OCI-LY1 (cell line): Measurements from ENCODE around the gene BNIP5.
"Not testable (repeated sequence)": the region's sequence is repeated elsewhere in the genome, so short reads cannot be mapped to it uniquely, and the experiment has no call there.

ENCODE experiments used
- H2AFZ ChIP-seq: fragments of 200-600 bp; sonication (generic), shearing (Covaris generic); 2 replicates; pipeline ENCODE4 v1.6.0; 2014; ENCODE audit warnings: antibody characterized with exemption, mild to moderate bottlenecking, low read length
- H3F3A ChIP-seq: fragments of 200-600 bp; sonication (generic), shearing (Covaris generic); 2 replicates; pipeline ENCODE4 v1.6.0; 2014; ENCODE audit warnings: mild to moderate bottlenecking, antibody characterized with exemption, low read length, moderate library complexity; ENCODE audit not compliant: insufficient read depth
- H3K27ac ChIP-seq: fragments of 200-600 bp; sonication (generic); 2 replicates; pipeline ENCODE4 v1.5.1; 2014; ENCODE audit warnings: low read length, mixed run types, mild to moderate bottlenecking, low read depth; ENCODE audit not compliant: poor library complexity, severe bottlenecking
- H3K27me3 ChIP-seq: fragments of 200-600 bp; sonication (generic); 2 replicates; pipeline ENCODE4 v1.6.0; 2014; ENCODE audit warnings: antibody characterized with exemption, mild to moderate bottlenecking, low read length, moderate library complexity; ENCODE audit not compliant: insufficient read depth
- H3K36me3 ChIP-seq: fragments of 200-600 bp; sonication (generic); 2 replicates; pipeline ENCODE4 v1.6.1; 2014; ENCODE audit warnings: mild to moderate bottlenecking, antibody characterized with exemption, low read length, moderate library complexity, mixed read lengths; ENCODE audit not compliant: insufficient read depth
- H3K4me1 ChIP-seq: fragments of 200-600 bp; sonication (generic); 2 replicates; pipeline ENCODE4 v1.5.1; 2014; ENCODE audit warnings: mild to moderate bottlenecking, low read length, moderate library complexity; ENCODE audit not compliant: insufficient read depth, severe bottlenecking
- H3K4me2 ChIP-seq: fragments of 200-600 bp; sonication (generic), shearing (Covaris generic); 2 replicates; pipeline ENCODE4 v1.6.1; 2014; ENCODE audit warnings: low read length
- H3K4me3 ChIP-seq: fragments of 200-600 bp; sonication (generic); 2 replicates; pipeline ENCODE4 v1.5.1; 2014; ENCODE audit warnings: low read length, low read depth, mild to moderate bottlenecking, mixed read lengths; ENCODE audit not compliant: poor library complexity, severe bottlenecking
- H3K79me2 ChIP-seq: fragments of 200-600 bp; shearing (Covaris generic); 2 replicates; pipeline ENCODE4 v1.6.1; 2016; ENCODE audit warnings: mixed run types, low read length, mixed read lengths; ENCODE audit not compliant: insufficient read depth
- H3K9ac ChIP-seq: fragments of 200-600 bp; sonication (generic), shearing (Covaris generic); 2 replicates; pipeline ENCODE4 v1.6.1; 2014; ENCODE audit warnings: mild to moderate bottlenecking, low read length, mixed read lengths
- H3K9me2 ChIP-seq: fragments of 200-600 bp; sonication (generic), shearing (Covaris generic); 2 replicates; pipeline ENCODE4 v1.6.1; 2014; ENCODE audit warnings: low read depth, mild to moderate bottlenecking, low read length, mixed read lengths
- H3K9me3 ChIP-seq: fragments of 200-600 bp; shearing (Covaris generic); 2 replicates; pipeline ENCODE4 v1.6.1; 2014; ENCODE audit warnings: low read length, mixed read lengths
- H4K20me1 ChIP-seq: fragments of 200-600 bp; sonication (generic), shearing (Covaris generic); 2 replicates; pipeline ENCODE4 v1.6.0; 2016; ENCODE audit warnings: mild to moderate bottlenecking, low read length; ENCODE audit not compliant: insufficient read depth
- CTCF ChIP-seq: fragments of 200-600 bp; sonication (generic), shearing (Covaris generic); IDR thresholded peaks from 2 replicates; pipeline ENCODE4 v1.5.1; 2017; ENCODE audit warnings: mild to moderate bottlenecking, antibody characterized with exemption, low read length, moderate library complexity, mixed read lengths
- EZH2 ChIP-seq: fragments of 200-600 bp; sonication (generic), shearing (Covaris generic); IDR thresholded peaks from 2 replicates; pipeline ENCODE4 v1.8.0; 2017; ENCODE audit warnings: borderline replicate concordance, mixed run types, mild to moderate bottlenecking, antibody characterized with exemption, low read length, moderate library complexity, mixed read lengths

BNIP5 gene

GRCh38 chr6:36368421-36368820, 31.7 kb upstream of the BNIP5 start:
- peaks cover 7% of the 10 kb centered on the region; the same call in 1 of the 2 replicates for H3K27me3 ChIP-seq
- no peak overlapping the region for H3K27ac ChIP-seq
- no peak overlapping the region for H3K4me2 ChIP-seq

GRCh38 chr6:36367743-36368142, 31.1 kb upstream of the BNIP5 start:
- no peaks in the 10 kb centered on the region for H3F3A ChIP-seq
- H3K27ac ChIP-seq = no peak overlapping the region
- H3K4me1 ChIP-seq = no peaks in the 10 kb centered on the region
- H3K4me2 ChIP-seq = no peak overlapping the region
- no peak overlapping the region for H3K9ac ChIP-seq
- H4K20me1 ChIP-seq = no peaks in the 10 kb centered on the region
- TF ChIP-seq CTCF (no peak), EZH2 (no peak)
- H3K79me2 ChIP-seq = no peaks in the 10 kb centered on the region
- H3K9me2 ChIP-seq = no peaks in the 10 kb centered on the region
- peaks cover 7% of the 10 kb centered on the region; the same call in 1 of the 2 replicates for H3K27me3 ChIP-seq
- no peak overlapping the region for H2AFZ ChIP-seq
- H3K36me3 ChIP-seq = no peaks in the 10 kb centered on the region
- no peaks in the 10 kb centered on the region for H3K9me3 ChIP-seq
- no peak overlapping the region for H3K4me3 ChIP-seq

More at GRCh38 chr6:36368421-36368820, 31.7 kb upstream of the BNIP5 start:
- no peak overlapping the region for H3K4me3 ChIP-seq
- H3K9me2 ChIP-seq = no peaks in the 10 kb centered on the region
- H3K79me2 ChIP-seq = no peaks in the 10 kb centered on the region
- H3K4me1 ChIP-seq = no peaks in the 10 kb centered on the region
- no peaks in the 10 kb centered on the region for H4K20me1 ChIP-seq
- no peaks in the 10 kb centered on the region for H3F3A ChIP-seq
- H3K9ac ChIP-seq = no peak overlapping the region
- no peaks in the 10 kb centered on the region for H3K9me3 ChIP-seq
- H3K36me3 ChIP-seq = no peaks in the 10 kb centered on the region
- TF ChIP-seq CTCF = no peak
- no peak for TF ChIP-seq EZH2
- H2AFZ ChIP-seq = no peak overlapping the region

- 0 out of 2 replicates have a peak, but pooled peaks cover 7% of the 10 kb centered on the region for H3K27me3 ChIP-seq
- no peak overlapping the region for H3K27ac ChIP-seq
- TF ChIP-seq CTCF (no peak), EZH2 (no peak)
- no peaks in the 10 kb centered on the region for H3K9me2 ChIP-seq
- H3K4me1 ChIP-seq = no peaks in the 10 kb centered on the region
- no peaks in the 10 kb centered on the region for H3K36me3 ChIP-seq
- H3K79me2 ChIP-seq = no peaks in the 10 kb centered on the region
- no peak overlapping the region for H3K4me2 ChIP-seq
- no peaks in the 10 kb centered on the region for H3K9me3 ChIP-seq
- no peak overlapping the region for H3K4me3 ChIP-seq
- no peaks in the 10 kb centered on the region for H4K20me1 ChIP-seq
- no peak overlapping the region for H3K9ac ChIP-seq
- H2AFZ ChIP-seq = no peak overlapping the region
- H3F3A ChIP-seq = no peaks in the 10 kb centered on the region
These were observed 28.2 kb upstream of the BNIP5 start for GRCh38 chr6:36364669-36365479.

GRCh38 chr6:36364061-36364635, 27.5 kb upstream of the BNIP5 start:
- H3K9me3 ChIP-seq, H4K20me1 ChIP-seq, H2AFZ ChIP-seq, H3K27ac ChIP-seq, H3K27me3 ChIP-seq, H3F3A ChIP-seq, H3K4me2 ChIP-seq, H3K36me3 ChIP-seq, H3K9ac ChIP-seq, H3K9me2 ChIP-seq, H3K79me2 ChIP-seq, H3K4me1 ChIP-seq, H3K4me3 ChIP-seq: not testable (repeated sequence)

GRCh38 chr6:36363371-36363752, 26.7 kb upstream of the BNIP5 start:
- H3K9ac ChIP-seq, H2AFZ ChIP-seq, H3K27me3 ChIP-seq, H3K9me2 ChIP-seq, H3K4me1 ChIP-seq, H3K4me2 ChIP-seq, H3F3A ChIP-seq, H3K79me2 ChIP-seq, H4K20me1 ChIP-seq, H3K27ac ChIP-seq, H3K36me3 ChIP-seq, H3K4me3 ChIP-seq, H3K9me3 ChIP-seq: not testable (repeated sequence)
